Activated CD4-positive, alpha-beta T cell treated with anti-CD3 and anti-CD28 coated beads, Interleukin-2, Interleukin-4, amounts not matched to agents 100 ng/mL and 50 ng/mL, durations not matched to agents 16 hours and 8 hours (primary cell): ENCODE measurements around the gene NLGN1.
"Not testable (repeated sequence)": the region's sequence is repeated elsewhere in the genome, so short reads cannot be mapped to it uniquely, and the experiment has no call there.

Experiments used
- DNase-seq: peaks from one replicate; pipeline ENCODE4 v3.0.0-alpha.2; 2020; ENCODE audit warnings: low spot score

The NLGN1 gene

DNA sequence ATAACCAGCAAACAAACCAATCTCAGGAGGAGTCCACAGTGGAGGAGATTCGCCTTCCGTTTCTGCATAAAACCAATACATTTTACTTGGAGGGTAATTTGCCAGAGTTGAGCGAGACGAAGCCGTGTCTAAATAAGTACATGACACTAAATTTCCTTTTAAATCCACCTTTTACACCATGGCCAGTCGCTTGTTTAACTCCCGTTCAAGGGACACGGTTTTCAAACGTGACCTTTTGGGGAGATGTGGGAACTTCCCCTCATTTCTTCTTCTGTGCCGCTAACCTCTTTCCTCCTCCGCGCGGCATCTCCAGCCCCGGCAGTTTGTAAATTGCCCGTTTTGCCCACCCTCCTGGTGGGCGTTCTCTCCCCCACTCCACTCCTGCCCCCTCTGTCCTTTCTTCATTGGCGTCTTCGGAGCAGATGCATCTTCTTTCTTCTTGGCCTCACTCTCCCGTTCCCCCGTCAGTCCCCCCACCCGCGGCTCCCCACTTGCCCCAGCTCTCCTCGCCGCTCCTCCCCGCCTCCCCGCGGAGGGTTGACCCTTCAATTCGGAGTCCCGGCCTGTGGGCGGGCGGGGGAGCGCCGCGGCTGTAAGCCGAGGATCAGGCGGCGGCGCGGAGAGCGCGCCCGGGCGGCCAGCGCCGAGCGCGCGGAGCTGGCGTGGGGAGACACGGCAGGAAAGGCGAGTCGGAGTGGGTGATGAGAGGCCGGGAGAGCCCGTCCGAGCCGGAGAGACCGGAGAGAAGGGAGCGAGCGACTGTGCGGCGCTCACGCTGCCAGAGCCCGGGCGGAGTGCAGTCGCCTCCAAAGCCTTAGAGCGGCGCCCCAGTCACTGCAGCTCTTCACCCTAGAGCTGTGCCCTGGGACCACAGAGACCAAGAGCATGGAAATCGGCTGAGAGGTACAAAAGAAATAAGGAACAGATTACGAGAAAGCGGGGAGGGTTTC is at the start of gene NLGN1:
TSS of gene NLGN1 (plus strand) at position 584 of the 950 bp plus-strand sequence.
- DNase-seq, result no peak

DNA sequence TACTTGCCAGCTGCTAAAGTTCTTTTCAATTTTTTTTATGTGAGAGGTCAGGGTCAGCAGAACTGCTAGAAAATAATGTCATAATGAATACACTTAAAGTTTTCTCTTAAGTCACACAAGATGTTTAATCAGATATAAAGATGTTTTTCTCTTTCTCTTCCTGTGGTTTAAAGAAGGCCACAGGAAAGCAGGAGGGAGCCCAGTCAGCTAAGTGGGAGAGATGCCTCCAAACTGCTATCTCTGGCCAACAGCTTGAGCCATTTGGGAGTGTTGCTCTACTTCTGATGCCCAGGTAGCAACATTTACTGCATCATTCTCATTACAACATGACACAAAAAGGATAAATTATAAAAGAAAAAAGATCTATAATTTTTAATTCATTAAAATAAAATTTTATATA is 45.7 kb upstream of the NLGN1 start:
- DNase-seq, result no peak

DNA sequence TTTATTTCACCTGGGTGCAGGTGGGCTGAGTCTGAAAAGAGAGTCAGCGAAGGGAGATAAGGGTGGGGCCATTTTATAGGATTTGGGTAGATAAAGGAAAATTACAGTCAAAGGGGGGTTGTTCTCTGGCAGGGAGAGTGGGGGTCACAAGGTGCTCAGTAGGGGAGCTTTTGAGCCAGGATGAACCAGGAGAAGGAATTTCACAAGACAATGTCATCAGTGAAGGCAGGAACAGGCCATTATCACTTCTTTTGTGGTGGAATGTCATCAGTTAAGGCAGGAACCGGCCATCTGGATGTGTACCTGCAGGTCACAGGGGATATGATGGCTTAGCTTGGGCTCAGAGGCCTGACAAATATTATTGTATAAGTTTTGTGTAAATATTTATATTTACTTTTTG is 44.4 kb upstream of the NLGN1 start:
- not testable (repeated sequence) for DNase-seq

DNA sequence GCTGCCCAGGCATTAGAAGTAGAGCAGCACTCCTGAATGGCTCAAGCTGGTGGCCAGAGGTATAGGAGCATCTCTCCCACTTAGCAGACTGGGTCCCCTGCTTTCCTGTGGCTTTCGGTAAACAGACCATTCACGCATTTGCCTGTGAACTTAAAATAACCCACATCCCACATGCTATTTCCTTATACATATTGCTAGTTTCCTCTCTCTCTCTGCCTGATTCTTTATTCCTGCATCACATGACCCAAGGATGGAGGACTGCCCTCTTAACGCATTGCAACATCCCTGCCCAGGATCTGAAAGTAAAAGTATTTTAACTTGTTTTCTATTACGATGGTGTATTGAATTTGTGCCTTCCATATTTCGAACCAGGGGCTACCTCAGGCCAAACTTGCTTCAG is 43.4 kb upstream of the NLGN1 start:
- DNase-seq, result no peak

DNA sequence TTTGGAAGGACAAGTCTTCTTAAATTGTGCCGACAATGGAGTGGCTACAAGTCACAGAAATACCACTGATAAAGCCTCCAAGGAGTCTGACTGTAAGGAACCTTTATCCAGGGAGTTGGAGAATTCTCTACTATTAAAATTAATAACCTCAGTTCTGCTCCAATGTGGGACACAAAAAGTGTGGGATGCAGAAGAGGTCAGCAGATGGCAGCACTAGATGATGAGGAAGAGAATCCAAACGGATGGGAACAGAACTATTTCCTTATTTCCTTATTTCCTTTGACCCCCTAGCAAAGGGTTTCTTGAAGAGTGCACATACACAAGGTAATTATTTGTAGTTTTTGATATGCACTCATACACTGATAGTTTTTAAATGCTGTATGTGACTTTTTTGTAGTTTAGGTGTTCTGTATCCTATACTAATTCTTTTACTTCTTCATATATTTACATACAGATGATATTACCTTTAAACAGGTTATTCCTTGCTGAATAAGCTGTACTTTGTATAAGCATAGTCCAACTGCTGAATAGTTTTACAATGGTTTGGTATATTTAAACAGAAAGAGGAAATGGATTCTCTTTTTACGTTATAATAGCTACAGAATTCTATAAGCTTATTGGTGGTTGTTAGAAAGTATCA is 25.6 kb upstream of the NLGN1 start:
- DNase-seq, result no peak

DNA sequence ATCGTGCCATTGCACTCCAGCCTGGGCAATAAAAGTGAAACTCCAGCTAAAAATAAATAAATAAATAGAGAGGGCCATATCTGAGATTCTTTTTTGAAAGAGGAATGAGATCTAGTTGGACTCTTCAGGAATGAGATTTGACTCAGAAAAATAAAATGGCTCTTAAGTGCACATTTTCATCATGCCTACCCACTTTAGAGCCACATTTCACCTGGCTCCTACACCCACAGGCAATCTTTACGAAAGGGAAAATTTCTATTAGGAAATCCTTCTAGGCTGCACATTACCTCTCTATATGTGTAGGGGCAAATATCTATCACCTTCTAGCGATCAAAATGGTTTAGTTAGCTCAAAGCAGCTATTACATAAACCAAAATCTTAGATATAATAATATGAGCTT is 16.9 kb upstream of the NLGN1 start:
- DNase-seq, result no peak

DNA sequence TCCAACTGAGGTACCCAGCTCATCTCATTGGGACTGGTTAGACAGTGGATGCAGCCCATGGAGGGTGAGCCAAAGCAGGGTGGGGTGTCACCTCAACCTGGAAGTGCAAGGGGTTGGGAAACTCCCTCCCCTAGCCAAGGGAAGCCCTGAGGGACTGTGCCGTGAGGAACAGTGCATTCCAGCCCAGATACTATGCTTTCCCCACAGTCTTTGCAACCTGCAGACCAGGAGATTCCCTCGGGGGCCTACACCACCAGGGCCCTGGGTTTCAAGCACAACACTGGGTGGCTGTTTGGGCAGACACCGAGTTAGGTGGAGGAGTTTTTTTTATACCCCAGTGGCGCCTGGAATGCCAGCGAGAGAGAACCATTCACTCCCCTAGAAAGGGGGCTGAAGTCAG is 15.6 kb upstream of the NLGN1 start:
- not testable (repeated sequence) for DNase-seq

DNA sequence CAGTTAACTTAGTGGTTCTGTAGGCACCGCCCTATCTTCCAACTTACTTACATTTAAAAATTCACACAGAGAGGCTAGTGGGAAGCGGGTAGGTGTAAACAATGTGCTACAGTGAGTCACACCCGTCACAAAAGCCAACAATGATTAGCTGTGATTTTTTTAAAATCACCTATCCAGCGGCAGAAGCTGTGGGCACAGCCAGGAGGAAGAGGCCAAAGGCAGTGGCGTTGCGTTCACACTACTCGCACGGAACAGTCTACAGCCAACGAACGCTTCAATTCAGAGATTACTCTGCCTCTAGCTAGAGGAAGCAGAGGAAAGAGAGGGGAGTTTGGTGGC is 2.5 kb upstream of the NLGN1 start:
- no peak for DNase-seq

DNA sequence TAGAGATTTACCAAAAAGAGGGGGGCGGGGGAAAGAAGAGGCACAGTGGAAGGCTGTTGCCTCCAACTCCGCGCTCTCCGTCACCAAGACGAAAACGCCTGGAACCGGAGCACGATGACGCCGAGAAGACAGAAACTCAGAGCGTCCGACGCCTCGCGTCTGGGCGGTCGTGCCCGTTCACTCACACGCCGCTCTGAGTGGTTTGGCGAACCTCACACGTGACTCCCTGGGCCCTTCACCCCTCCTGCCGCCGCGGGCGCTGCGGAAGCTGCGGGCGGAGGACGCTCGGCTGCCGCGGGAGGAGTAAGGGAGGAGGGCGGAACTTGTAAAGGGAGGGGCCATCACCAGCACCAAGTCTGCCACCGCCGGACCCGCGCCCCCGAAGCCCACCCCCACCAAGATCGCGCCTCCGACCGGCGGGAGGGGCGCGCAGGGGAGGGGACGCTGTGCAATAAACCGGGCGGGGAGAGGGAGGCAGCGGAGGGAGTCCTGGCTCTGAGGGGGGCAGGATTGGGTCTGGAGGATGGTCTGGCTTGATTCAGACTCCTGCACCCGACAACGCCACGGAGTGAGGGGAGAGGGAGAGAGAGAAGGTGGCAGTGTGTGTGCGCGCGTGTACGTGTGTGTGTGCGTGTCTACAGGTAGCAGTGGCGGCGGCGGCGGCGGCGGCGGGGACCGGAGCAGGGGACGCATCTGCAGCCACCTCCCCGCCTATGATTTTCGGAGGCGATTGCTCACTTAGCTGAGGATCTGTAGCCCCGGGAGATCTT is 1.9 kb upstream of the NLGN1 start:
- peak; percentile 68 for DNase-seq

DNA sequence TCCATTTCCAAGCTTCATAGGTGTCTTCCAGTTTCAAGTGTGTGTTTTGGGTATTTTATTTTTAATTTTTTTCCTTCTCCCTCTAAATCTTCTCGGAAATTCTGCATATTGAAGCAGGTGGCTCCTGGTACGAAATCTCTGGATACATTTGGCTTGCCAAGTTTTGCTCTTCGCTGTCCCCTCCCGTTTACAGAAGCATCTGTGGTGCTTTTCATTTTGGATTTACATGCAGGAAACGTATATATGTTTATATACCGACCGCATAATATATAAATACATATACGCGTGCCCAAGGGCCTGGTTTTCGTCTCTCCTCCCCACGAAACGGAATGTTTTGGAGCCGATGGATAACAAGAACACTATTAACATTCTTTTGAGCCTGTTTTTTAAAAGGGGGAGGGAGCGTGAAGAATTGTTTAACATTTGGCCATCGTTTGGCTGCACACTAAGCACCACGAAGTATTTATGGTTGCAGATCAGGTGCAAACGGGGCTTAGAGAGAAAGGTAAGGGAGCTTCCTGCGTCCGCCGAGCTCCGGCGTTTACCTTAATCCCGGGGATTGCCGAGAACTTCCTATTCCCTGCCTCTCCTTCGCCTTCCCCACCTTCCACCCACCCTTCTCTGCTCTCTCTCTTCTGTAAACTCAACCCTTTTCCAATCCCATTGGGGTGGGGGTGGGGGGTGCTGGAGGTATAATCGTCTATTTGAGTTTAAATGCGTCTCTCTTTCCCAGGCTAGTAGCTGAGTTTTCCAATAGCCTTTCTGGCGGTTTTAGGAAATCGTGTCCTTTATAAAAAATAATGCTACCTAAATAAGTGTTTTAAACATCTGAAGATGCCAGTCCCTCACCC is 1.1 kb upstream of the NLGN1 start:
- no peak for DNase-seq

DNA sequence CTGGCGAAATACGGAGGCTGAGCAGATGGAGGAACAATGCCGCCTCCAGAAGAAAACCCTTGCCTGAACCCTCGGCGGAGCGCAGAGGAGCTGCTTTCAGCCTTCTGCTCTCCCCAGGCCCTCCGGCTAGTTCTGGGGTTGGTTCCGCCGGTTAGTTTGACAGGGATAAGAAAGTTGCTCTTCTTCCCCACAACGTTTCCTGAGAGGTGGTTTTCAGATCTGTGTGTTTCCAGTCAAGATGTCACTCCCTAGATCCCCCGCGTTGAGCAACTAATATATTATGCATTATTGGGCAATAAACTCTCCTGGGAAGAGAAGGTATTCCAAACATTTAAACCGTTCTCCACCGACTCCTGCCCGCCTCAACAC is 551 bp downstream of the NLGN1 start:
- no peak for DNase-seq

DNA sequence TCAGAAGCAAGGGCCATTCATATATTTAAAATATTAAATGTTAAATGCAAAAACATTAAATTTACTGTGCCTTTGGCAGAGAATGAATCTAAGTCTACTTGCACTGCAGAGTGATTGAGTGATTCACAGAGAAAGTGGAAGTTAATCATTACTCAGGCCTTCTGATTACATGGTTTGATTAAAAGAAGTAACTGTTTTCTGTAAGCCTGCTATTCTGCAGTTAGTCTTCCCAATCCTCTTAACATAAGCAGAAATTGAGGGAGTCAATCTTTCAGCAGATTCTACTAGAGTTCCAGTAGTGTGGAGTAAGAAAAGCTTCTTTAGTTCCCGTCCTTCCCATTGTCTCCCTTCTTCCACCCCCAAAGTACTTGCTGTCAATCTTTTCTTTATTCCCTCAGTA is 1.5 kb downstream of the NLGN1 start:
- no peak for DNase-seq

DNA sequence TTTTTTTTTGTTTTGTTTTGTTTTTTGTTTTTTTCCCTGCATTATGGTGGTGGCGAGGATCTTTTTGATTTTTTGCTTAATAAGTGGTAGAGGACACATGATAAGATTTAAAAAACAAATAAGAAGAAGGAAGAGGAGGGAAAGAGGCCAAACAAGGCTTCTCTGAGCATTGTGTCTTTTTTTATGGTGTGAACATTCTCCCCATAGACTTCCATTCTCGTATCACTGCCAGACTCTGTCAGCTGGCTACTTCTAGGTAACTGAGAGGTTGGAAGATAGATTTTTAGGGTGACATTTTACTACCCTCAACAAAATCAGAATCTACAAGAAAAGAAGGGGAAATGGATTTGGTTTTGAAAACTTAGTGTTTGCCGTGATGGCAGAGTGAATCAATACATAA is 3.8 kb downstream of the NLGN1 start:
- DNase-seq, result no peak

DNA sequence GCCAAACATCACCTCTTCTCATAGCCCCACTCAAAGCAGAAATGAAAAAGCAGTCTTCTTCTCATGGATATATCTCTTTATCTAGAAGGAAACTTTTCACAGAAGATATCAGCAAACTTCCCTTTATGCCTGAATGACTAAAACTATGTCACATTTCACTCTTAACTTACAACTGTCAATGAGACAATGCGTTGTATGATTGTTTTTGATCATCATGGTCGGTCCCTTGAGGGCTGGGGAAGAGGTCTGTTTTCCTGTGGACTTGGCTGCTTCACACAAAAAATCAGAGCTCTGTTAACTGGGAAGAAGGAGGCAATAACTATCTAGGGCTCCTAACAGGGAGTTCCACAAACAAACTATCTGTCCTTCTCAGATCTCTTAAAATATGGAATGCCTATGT is 5.1 kb downstream of the NLGN1 start:
- DNase-seq, result no peak

DNA sequence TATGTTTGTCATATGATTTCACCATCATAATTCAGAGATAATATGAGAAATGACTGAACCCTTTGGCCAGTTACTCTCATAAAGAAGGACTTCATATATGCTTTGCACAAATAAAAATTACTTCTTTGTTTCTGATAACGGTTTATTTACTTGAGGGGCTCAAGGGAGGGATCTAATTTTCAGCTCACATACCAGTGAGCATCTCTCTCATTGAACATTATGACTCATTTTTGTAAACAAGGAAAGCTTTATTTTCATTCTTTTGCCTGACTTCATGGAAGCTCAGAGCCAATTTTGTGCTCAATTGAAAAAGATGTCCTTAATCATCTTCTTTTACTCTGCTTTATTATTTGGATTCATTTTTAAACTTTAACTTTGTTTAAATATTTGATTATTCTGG is 5.8 kb downstream of the NLGN1 start:
- no peak for DNase-seq

DNA sequence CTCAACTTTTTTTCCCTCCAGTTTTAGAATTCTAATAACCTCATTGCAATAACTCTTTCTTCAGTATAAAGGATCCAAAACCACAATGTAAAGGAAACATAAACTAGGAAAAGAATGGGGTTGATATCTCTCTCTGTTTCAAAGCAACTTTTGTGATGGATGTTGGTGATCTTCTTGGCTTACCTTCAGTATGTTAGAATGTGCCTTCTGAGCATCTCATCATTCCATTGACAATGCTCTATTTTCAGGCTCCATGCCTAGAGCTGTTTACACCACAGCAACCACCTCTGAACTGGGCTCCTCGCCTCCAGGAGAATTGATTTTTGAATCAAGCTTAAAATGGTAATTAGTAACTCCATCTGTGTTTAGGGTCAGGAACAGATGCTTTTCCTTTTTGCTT is 6.6 kb downstream of the NLGN1 start:
- no peak for DNase-seq

DNA sequence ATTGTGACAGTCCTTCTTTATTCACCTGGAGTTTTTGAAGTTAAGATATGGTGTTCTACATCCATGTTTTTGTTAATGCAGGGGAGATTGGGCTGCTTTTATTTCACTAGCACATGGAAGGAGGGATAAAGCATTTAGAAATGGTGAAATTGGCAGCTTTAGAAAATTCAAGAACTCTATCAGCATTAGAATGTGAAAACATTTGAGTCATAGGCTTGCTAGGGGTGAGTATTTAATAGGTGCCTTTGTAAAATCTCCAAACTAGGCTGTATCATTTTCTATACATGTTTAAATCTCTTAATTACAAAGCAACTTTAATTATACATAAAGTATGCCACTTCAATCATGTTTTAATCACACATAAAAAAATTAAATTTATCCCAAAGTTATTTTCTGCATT is 12.9 kb downstream of the NLGN1 start:
- no peak for DNase-seq

DNA sequence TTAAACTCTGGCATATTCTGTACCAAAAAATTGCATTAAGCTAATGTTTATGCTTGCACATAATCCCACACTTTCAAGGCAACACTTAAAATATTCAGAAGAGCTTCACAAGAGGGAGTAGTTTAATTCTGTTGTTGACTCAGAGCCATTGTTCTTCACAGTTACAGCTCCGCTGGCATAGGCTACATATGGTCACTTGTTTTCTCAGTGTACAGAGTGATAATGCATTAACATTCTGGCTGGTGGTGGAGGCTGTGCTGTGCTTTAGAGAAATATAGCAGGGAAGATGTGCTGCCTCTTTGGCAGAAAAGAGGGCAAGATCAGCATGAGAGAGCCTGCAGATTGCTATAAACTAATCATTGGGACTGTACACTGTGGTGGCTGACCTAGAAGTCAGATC is 13.3 kb downstream of the NLGN1 start:
- DNase-seq, result no peak

DNA sequence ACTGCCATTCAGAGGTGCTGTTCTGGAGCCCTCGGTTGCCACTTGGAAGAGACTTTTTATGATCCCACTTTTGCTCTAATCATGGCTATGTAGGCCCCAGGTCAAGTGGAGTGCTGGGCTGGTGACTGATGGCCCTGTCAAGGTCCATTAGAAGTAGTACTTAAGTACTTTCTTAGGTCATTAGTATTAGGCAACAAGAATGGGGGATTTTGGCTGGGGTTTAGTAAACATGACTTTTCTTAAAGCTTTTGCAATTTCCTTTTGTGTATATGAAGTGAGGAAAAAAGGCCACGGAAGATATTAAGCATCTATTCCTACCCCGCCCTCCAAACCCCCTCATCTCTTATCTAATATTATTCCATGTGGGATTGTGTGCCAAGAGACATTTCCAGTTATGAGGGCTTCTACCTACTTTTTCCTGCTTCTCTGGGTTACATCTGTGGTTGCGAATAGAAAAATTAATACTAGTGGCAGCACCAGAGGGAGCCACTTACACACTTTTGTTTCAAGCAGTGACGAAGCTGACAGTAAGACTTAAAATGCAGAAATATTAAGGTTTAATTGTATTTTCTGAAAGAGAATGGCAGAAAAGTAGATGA is 13.9 kb downstream of the NLGN1 start:
- no peak for DNase-seq

DNA sequence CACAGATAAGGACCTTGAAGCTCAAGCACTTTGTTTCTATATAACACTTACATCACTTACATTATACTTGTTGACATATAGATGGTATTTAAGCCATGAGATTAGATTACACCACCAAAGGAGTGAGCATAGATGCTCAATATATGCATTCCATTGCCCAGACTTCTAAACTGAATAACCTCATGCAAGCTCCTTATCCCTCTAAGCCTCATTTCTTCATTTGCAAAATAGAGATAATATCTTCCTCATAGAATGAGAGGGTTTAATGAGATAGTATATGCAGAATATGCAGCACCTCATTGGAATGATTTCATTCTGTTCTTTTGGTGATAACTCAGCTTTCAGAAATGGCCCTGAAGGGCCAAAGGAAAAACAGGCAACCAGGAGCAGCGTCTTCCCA is 18.5 kb downstream of the NLGN1 start:
- DNase-seq, result no peak

DNA sequence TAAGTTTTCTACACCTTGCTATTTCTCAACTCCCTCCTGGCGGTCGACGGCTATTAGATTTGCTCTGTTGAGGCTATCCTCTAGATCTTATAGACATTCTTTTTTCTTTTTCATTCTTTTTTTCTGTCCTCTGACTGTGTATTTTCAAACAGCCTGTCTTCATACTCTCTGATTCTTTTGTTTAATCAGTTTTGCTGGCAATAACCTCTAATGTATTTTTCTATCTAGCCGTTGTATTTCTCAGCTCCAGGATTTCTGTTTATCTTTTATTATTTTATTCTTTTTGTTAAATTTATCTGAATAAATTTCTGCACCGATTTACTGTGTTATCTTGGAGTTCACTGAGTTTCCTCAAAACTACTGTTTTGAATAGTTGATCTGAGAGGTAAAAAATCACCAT is 31.5 kb downstream of the NLGN1 start:
- no peak for DNase-seq

DNA sequence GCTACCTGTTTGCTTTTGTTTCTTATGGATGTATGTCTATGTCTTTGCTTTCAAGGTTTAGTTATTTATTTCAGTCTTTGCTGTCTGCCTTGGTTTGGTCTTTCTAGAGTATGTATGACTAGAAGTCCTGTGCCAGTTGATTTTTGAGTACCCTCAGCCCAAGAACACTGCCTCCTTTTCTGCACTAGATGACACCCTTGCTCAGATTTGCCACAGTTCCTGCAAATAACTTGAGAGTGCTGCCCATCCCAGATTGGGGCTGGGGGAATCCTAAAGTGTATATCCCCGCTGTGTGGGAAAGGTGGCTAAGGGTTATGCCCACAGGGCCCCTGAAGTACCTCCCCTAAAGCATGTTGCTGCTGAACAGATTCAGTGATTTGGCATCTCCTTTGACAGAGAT is 32.0 kb downstream of the NLGN1 start:
- DNase-seq, result no peak
